Measurements from ENCODE around the gene KCNJ18. TPM values are rescaled to one million over a fixed set of nuclear protein-coding genes. Genes with fewer than 3 reads are reported as not detected.

KCNJ18 gene
- polyA plus RNA-seq, 2 of the 4 experiments (the other 2 are of a cell fraction), result not detected

DNA sequence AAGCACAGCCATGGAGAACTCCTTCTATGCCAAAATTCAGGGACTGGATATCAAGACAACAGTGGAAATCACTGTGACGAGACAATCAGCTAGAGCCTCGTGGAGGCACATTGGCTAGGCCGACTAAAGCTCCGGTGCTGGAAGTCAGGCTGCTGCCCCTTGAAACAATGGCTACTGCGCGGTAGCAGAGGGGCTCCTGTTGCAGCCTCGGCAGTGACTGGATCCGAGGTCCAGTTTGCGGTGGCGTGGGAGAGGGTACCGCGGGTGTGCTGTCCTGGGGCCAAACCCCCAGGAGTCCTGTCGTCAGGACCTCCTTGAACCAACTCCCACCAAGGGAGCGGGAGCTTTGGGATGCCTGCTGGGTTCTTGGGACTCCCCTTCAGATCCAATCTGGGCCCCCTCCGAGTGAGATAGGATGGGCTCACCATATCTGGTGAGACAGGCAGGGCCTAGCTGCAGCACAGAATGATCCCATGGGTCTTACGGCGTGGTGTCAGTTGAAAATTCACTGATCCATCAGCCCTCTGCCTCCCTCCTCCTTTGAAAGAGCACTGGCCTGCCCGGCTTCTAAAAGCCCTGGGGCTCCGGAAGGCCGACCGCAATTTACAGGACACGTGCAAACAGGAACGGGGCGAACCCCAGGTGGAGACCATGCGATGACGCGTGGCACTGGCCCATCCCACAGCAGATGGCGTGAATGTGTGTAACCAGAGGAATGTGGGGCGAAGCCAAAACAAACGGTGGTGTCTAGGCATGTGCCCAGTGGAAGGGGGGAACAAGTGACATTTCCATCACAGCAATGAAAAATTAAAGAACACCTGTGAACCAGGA is 15.8 kb upstream of the KCNJ18 start:
- FAIRE-seq (no peak), ATAC-seq (peak in 1 of 2 experiments; percentile 19; a peak in 1 of 6 replicates), DNase-seq (ENCODE audit: low read depth in 1 of 2, low spot score in 1 of 2) (no peak)
- Histone ChIP-seq H3K4me1 (no peaks in the 10 kb centered on the region), H3K4me3 (no peak overlapping the region), H3K27ac (no peak overlapping the region), H3K4me2 (no peak overlapping the region), H3K9me3 (no peaks in the 10 kb centered on the region; the same call in 2 of the 3 replicates)
- WGBS (ENCODE audit: missing lambda C conversion rate), result 44% methylated on average over 30 of the region's 30 CpGs
- TF ChIP-seq POLR2AphosphoS2 (conservative IDR thresholded peaks at IDR 0.05; ENCODE audit: low read length), result no peak
- no peak for TF ChIP-seq PHF8 (IDR thresholded peaks at IDR 0.05; ENCODE audit: borderline replicate concordance, low read depth)
- no peak for TF ChIP-seq CBX2 (IDR thresholded peaks at IDR 0.05; ENCODE audit: borderline replicate concordance, low read depth)
- TF ChIP-seq JUN (IDR thresholded peaks at IDR 0.05), result no peak
- TF ChIP-seq HDAC2 (IDR thresholded peaks at IDR 0.05), result no peak
- no peak for TF ChIP-seq ZFP36 (IDR thresholded peaks at IDR 0.05; ENCODE audit: borderline replicate concordance, partially characterized antibody)
- CTCF ChIA-PET, result interaction anchor here (1.0 kb wide), 1 partner anchor 14 kb away, joined by 3 read pairs; no protein-coding TSS in a partner anchor
- POLR2A ChIA-PET, result no interaction called here

DNA sequence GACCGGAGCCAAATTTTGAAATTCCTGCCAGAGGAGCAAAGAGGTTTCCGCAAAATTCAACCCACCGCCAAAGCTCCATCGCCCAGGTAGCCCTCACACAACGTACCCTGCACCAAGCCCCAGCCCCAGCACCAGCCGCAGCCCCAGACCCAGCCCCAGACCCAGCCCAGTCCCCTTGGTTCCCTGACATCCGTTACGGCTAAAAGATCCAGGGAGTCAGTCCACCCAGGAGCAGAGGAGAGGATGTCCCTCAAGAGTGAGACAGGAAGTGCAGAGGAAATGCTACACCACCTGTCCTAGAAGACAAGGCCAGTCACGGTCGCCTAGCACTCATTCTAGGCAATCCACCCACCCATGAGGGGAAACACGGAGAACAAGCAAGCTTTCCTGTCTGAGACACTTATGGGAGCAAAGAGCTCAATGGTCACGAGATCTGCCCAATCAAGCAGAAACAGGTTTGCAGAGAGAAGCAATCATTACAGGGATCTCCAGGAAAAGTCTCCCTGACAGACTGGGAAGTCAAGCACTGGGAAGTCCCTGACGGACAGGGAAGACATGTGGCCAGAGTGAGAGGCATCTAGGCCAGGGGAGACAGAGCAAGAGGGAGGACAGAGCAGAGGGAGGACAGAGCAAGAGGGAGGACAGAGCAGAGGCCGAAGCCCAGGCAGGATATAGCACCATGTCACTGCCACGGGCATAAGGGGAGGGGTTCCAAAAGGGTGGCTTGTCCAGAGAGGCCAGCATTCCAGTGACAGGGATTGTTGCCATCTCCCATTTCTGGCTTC is 15.0 kb upstream of the KCNJ18 start:
- no peaks in the 10 kb centered on the region; the same call in 2 of the 3 replicates for H3K9me3 ChIP-seq
- WGBS (ENCODE audit: missing lambda C conversion rate), result 24% methylated on average over 15 of the region's 15 CpGs
- H3K4me3 ChIP-seq, result no peak overlapping the region
- DNase-seq (ENCODE audit: low read depth in 1 of 2, low spot score in 1 of 2) (no peak), FAIRE-seq (no peak), ATAC-seq (peak in 1 of 2 experiments; percentile 41; a peak in 3 of 6 replicates)
- TF ChIP-seq RARB (CRISPR knock-in tag; IDR thresholded peaks at IDR 0.05) (no peak), NPAS2 (CRISPR knock-in tag; IDR thresholded peaks at IDR 0.05; ENCODE audit: borderline replicate concordance) (no peak), SMC3 (IDR thresholded peaks at IDR 0.05) (no peak), RCOR1 (IDR thresholded peaks at IDR 0.05; ENCODE audit: low read depth, low read length) (no peak), CHD4 (IDR thresholded peaks at IDR 0.05; ENCODE audit: borderline replicate concordance) (no peak), CHD2 (IDR thresholded peaks at IDR 0.05; ENCODE audit: low read length, partially characterized antibody) (no peak), HDAC2 (IDR thresholded peaks at IDR 0.05) (no peak), ZSCAN20 (CRISPR knock-in tag; IDR thresholded peaks at IDR 0.05) (no peak), NFE2L2 (conservative IDR thresholded peaks at IDR 0.05; ENCODE audit: low read length) (no peak), HOXB5 (CRISPR knock-in tag; IDR thresholded peaks at IDR 0.05) (no peak), RNF2 (IDR thresholded peaks at IDR 0.05; ENCODE audit: borderline replicate concordance, low read depth) (no peak), NR3C1 (IDR thresholded peaks at IDR 0.05) (no peak), ZFP36 (IDR thresholded peaks at IDR 0.05; ENCODE audit: borderline replicate concordance, partially characterized antibody) (no peak), TP53 (CRISPR knock-in tag; IDR thresholded peaks at IDR 0.05) (no peak)
- TF ChIP-seq, protein P1, sequence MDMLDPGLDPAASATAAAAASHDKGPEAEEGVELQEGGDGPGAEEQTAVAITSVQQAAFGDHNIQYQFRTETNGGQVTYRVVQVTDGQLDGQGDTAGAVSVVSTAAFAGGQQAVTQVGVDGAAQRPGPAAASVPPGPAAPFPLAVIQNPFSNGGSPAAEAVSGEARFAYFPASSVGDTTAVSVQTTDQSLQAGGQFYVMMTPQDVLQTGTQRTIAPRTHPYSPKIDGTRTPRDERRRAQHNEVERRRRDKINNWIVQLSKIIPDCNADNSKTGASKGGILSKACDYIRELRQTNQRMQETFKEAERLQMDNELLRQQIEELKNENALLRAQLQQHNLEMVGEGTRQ (IDR thresholded peaks at IDR 0.05), result no peak
- TF ChIP-seq, protein P2, sequence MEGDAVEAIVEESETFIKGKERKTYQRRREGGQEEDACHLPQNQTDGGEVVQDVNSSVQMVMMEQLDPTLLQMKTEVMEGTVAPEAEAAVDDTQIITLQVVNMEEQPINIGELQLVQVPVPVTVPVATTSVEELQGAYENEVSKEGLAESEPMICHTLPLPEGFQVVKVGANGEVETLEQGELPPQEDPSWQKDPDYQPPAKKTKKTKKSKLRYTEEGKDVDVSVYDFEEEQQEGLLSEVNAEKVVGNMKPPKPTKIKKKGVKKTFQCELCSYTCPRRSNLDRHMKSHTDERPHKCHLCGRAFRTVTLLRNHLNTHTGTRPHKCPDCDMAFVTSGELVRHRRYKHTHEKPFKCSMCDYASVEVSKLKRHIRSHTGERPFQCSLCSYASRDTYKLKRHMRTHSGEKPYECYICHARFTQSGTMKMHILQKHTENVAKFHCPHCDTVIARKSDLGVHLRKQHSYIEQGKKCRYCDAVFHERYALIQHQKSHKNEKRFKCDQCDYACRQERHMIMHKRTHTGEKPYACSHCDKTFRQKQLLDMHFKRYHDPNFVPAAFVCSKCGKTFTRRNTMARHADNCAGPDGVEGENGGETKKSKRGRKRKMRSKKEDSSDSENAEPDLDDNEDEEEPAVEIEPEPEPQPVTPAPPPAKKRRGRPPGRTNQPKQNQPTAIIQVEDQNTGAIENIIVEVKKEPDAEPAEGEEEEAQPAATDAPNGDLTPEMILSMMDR (IDR thresholded peaks at IDR 0.05), result no peak
- H3K4me2 ChIP-seq, result no peak overlapping the region
- H3K27ac ChIP-seq, result no peak overlapping the region
- ChIA-PET CTCF (no interaction called here), POLR2A (no interaction called here)
- H3K4me1 ChIP-seq, result no peaks in the 10 kb centered on the region
